Stomach (tissue), 4 donors: Measurements from ENCODE around the gene GABBR2.

Experiments used
- EP300 ChIP-seq: sonication (generic); formaldehyde crosslinking; IDR thresholded peaks from one replicate; pipeline ENCODE4 v1.6.1; 2017; ENCODE audit warnings: antibody characterized with exemption
- POLR2A ChIP-seq, 4 donors: fragments of 450-650 bp; IDR thresholded peaks; one replicate each; pipeline ENCODE4 v1.6.1; 2016; ENCODE audit warnings: antibody characterized with exemption in 4 of 4, control low read depth in 2 of 4, mild to moderate bottlenecking in 1 of 4, moderate library complexity in 1 of 4
- POLR2AphosphoS5 ChIP-seq, 3 donors: sonication (generic); formaldehyde crosslinking; IDR thresholded peaks; one replicate each; pipeline ENCODE4 v1.6.1; 2016; ENCODE audit warnings: antibody characterized with exemption in 3 of 3
- TF ChIP-seq, protein P1 (sequence below), 7 experiments: fragments of 450-650 bp in 4 of 7; fragments of 200-600 bp in 3 of 7; sonication (generic) in 3 of 7; IDR thresholded peaks; one replicate each; pipeline ENCODE4 v1.5.1; 2016 to 2019; ENCODE audit warnings: antibody characterized with exemption in 7 of 7, control low read depth in 2 of 7, mild to moderate bottlenecking in 1 of 7

DNA sequence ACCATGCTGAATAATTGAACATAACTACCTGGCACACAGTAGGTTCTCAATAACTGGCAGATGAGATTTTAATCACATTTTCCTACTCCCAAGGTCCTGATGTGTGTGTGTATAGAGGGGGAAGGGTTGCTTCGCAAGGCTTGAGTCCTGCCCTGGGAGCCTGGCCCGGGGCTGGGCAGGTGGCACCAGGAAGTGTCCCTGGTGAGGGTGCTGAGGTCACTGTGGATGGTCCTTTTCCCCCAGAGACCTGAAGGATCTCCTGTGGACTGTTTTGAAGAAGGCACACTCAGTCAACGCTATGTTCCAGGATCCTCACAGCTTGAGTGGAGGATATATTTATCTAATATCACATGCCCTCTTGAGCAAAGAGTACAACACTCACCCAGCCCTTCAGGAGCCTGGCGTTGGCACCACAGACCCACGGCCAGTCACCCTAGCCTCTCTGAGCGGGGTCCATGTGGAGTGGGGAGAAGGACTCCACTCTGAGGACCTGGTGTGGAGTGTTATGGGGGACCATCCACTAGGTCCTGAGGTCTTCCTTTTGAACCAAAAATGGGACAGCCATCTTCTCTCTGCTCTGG is 177.8 kb downstream of the GABBR2 start:
- TF ChIP-seq POLR2A (IDR thresholded peaks at IDR 0.05): no peak
- TF ChIP-seq, protein P1, sequence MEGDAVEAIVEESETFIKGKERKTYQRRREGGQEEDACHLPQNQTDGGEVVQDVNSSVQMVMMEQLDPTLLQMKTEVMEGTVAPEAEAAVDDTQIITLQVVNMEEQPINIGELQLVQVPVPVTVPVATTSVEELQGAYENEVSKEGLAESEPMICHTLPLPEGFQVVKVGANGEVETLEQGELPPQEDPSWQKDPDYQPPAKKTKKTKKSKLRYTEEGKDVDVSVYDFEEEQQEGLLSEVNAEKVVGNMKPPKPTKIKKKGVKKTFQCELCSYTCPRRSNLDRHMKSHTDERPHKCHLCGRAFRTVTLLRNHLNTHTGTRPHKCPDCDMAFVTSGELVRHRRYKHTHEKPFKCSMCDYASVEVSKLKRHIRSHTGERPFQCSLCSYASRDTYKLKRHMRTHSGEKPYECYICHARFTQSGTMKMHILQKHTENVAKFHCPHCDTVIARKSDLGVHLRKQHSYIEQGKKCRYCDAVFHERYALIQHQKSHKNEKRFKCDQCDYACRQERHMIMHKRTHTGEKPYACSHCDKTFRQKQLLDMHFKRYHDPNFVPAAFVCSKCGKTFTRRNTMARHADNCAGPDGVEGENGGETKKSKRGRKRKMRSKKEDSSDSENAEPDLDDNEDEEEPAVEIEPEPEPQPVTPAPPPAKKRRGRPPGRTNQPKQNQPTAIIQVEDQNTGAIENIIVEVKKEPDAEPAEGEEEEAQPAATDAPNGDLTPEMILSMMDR (IDR thresholded peaks at IDR 0.05): no peak
- TF ChIP-seq EP300: no peak
- TF ChIP-seq POLR2AphosphoS5 (IDR thresholded peaks at IDR 0.05): no peak
